Skeletal muscle cell (primary cell): ENCODE measurements around the gene ATM.

Experiments
- DNase-seq: peaks from one replicate; pipeline ENCODE4 v3.0.0-alpha.2; 2010; ENCODE audit warnings: low read depth
- H3K4me3 ChIP-seq: 2 replicates; pipeline ENCODE4 v1.5.1; 2011; ENCODE audit warnings: low read depth, mild to moderate bottlenecking, control low read depth, low read length, moderate library complexity

ATM gene

GRCh38 chr11:108222574-108223347 lies at the start of gene ATM, which contains the start of gene NPAT:
ATM (plus strand) TSS chr11:108223067; CDS start chr11:108227625, 4,558 bp downstream.
NPAT (minus strand) TSS chr11:108222638; CDS start chr11:108222536, 102 bp downstream.
- peak; percentile 97 for DNase-seq
- H3K4me3 ChIP-seq: peak within 1 kb of the TSS; percentile 86

GRCh38 chr11:108177570-108177969 lies 45.3 kb upstream of the ATM start:
- no peak overlapping the region for H3K4me3 ChIP-seq
- no peak for DNase-seq

DNA sequence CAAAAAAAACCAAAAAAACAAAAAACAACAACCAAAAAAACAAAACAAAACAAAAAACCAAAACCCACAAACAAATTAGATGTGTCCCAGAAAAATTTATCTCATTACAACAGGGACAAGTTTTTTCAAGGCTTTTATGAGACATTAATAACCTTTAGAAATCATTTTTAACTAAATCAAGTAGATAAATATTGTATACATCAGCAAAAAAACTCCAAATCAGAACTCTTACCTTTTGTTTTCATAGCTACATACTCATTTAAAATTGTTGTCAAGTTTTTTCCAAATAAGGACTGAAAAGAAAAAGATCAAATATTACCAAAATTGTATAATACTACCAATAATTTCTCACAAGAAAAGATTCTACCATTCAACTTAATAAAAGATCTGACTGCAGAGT lies 29.1 kb upstream of the ATM start:
- DNase-seq: no peak
- H3K4me3 ChIP-seq: no peak overlapping the region

- H3K4me3 ChIP-seq: no peak overlapping the region
These were observed 26.0 kb upstream of the ATM start for GRCh38 chr11:108196901-108197300.

DNA sequence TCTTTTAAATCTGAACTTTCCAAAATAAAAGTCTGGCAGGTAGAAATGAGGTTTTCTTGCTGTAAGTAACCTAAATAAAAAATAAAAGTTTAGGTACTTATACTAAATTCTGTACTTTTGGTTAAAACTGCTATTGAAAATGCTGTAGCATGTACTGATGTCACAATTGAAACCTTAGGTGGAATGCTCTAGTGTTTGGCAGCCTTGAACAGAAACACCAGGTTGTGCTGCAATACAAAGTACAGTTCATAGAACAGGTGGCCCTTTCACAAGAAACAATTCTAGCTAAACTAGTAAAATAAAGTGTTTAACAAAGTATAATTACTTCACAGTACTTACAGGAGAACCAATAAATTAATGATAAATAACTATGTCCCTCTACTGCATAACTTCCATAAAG lies 25.5 kb upstream of the ATM start:
- no peak for DNase-seq
- no peak overlapping the region for H3K4me3 ChIP-seq

More at GRCh38 chr11:108196901-108197300, 26.0 kb upstream of the ATM start:
- no peak for DNase-seq

GRCh38 chr11:108198833-108199232 lies 24.0 kb upstream of the ATM start:
- H3K4me3 ChIP-seq: no peak overlapping the region
- no peak for DNase-seq

DNA sequence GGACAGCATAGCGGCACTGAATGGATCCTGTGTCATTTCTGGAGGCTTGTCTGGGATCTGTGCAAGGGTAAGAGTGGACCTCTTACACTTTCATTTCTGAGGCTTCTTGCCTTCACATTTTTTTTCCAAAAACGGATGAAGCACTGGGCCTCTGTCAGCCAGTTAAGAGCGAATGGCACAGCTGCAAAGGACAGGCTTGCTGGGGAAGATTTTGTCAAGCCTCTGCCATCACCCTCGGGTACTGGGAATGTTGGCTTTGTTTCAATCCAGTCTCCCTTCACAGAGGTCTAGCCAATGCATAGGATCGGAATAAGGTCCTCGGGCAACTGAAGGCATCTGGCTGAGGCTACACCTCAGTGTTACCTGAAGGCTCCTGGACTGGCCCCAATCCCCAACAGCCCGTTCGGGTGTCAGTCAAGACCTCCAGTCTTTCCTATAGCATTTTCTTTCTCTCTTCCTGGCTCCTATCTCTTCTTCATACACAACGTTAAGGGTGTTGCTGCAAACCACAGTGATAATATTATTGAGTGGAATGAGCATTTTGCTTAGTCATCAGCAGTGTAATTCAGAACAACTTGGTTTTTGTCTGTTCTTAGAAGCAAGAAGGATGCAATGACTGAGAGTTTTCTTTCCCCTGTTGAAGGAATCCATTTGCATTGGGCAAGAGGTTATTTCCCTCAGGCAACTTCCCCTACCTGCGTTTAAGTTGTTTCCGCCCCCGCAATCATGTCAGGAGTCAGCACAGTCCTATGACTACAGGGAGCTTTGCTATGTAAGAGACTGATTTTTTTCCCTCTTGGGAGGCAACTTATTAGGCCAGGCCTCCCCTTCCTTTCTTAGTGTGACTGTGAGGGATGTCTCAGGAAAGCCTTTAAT lies 23.2 kb upstream of the ATM start:
- no peak for DNase-seq
- no peak overlapping the region for H3K4me3 ChIP-seq

DNA sequence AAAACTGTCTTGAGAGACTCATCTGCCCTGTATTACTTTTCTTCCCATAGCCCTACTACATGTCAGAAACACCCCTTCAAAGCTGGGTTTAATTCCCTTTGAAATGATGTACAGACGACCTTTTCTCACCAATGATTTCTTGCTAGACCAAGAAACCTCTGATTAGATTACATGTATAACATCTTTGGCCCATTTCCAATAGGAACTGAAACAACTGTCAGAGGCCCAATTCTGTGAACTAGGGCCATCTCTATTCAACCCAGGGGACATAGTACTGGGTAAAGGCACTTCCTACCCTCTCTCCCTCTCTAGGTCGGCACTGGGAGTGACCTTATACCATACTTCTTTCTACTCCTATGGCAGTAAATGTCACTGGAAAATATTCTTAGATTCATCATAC lies 19.8 kb upstream of the ATM start:
- no peak overlapping the region for H3K4me3 ChIP-seq
- DNase-seq: no peak

DNA sequence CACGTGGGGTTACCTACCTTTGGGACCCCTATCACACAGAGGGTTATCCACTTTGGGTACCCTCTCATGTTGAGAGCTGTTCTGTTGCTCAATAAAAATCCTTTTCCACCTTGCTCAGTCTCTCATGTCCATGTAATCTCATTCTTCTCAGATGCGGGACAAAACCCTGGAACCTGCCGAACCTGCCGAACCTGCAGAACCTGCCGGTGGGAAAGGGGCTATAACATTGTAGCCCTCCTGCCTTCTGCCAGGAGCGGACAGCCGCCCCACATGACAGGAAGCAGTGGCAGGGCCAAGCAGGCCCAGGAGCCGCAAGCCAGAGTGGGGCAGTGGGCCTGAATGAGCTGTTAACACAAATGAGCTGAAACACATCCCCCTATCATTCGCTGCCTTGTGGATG lies 18.5 kb upstream of the ATM start:
- DNase-seq: no peak
- H3K4me3 ChIP-seq: no peak overlapping the region

GRCh38 chr11:108204929-108205499 lies 17.9 kb upstream of the ATM start:
- DNase-seq: no peak
- no peak overlapping the region for H3K4me3 ChIP-seq

DNA sequence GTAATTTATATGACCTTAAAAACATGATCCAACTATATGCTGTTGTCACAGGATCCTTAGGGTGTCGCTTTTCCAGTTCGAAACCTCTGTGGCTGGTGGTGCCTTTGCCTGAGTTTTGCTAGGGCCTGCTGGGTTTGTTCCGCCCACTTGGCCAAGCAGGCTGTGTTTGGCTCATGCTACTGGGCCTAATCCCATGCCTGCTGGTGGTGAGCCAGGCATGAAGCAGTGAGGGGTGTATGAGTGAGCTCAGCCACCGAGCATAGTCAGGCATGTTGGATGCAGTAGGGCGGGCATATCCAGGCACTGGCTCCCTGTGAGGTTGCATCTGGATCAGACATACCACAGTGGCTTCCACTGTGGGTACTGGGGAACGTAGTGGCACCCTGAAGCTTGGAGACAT lies 16.7 kb upstream of the ATM start:
- H3K4me3 ChIP-seq: no peak overlapping the region
- DNase-seq: no peak

- DNase-seq: no peak
- no peak overlapping the region for H3K4me3 ChIP-seq
These were observed 15.7 kb upstream of the ATM start for GRCh38 chr11:108206969-108207682.

GRCh38 chr11:108207683-108208060 lies 15.2 kb upstream of the ATM start:
- no peak overlapping the region for H3K4me3 ChIP-seq

GRCh38 chr11:108210441-108210840 lies 12.4 kb upstream of the ATM start:
- no peak overlapping the region for H3K4me3 ChIP-seq
- no peak for DNase-seq

More at GRCh38 chr11:108207683-108208060, 15.2 kb upstream of the ATM start:
- DNase-seq: no peak

- DNase-seq: no peak
- no peak overlapping the region for H3K4me3 ChIP-seq
These were observed 9.1 kb upstream of the ATM start for GRCh38 chr11:108213784-108214183.

DNA sequence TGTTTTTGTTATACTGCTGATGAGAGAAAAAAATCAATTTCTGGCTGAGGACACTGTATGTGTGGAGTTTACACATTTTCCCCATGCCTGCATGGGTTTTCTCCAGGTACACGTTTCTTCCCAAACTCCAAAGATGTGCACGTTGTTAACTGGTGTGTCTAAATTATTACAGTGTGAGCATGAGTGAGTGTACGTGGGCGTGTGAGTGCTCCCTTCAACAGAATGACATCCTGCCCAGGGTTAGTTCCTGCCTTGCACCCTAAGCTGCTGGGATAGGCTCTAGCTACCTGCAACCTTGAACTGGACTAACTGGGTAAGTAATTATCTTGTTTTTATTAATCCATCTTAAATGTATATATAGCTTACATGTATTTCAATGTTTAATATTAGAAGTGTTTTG lies 5.9 kb upstream of the ATM start:
- no peak for DNase-seq
- no peak overlapping the region for H3K4me3 ChIP-seq

DNA sequence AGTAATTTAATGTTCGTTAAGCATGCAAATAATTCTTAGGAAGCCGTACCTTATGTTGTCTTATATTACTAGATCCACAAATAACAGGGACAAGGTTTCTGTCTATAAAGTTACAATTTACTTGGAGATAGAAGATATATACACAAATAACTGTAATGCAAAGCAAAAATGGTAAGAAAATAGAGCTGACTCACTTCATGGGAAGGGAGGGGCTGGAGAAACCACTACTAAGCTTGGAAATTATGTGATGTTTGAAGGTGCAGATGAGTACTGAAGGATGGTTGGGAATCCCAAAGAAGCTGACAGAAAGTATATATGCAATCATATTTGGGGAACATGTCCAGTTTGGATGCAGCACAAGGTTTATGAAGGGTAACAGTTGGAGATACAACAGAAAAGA lies 4.4 kb upstream of the ATM start:
- no peak overlapping the region for H3K4me3 ChIP-seq
- DNase-seq: no peak

DNA sequence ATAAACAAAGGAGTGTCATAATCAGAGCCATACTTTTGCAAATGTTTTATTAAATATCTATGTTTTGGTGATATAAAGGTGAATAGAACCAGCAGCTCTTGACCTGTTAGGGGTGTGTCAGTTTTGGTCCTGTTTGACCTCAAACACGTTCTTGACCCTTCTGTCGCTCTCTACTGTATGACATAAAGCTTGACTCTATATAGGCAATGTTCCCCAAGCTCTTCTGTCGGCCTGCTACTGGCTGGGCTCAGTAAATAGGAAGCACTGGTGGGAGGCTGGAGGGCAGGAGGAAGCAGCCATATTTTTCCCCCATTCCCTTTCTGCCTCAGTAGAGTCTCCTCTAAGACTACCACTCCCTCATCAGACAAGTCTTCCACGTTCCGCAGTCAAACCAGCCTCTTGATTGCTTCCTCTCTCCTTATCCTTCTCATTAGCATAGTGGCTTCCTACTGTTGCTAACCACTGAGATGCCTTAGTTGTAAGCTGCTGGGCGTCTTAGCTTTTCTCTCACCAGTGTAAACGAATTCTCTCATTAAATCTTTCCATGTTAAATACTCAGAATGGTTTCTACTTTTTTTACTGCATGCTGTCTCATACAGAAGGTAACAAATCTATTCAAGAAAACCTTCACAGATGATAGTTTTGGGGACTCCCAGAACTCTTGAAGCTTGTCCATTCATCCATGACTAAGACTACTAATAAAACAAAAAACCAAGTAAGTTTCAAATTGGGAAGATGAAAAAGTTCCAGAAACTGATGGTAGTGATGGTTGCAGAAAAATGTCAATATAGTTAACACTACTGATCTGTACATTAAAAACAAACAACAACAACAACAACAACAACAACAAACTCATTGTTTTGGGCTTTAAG lies 3.7 kb upstream of the ATM start:
- no peak for DNase-seq
- H3K4me3 ChIP-seq: no peak overlapping the region
